Retinal pigment epithelial cell (primary cell): Measurements from ENCODE around the gene KRTAP5-6.

Experiments
- DNase-seq: peaks from one replicate; pipeline ENCODE4 v3.0.0-alpha.2; 2010; ENCODE audit warnings: low read depth
- H3K4me3 ChIP-seq: 2 replicates; pipeline ENCODE4 v1.5.1; 2011; ENCODE audit warnings: mild to moderate bottlenecking, low read length, control low read depth, moderate library complexity
- TF ChIP-seq, protein P1 (sequence below): conservative IDR thresholded peaks from 2 replicates; pipeline ENCODE4 v1.5.1; 2011; ENCODE audit warnings: low read depth, low read length, control low read depth, inconsistent platforms

The KRTAP5-6 gene

DNA sequence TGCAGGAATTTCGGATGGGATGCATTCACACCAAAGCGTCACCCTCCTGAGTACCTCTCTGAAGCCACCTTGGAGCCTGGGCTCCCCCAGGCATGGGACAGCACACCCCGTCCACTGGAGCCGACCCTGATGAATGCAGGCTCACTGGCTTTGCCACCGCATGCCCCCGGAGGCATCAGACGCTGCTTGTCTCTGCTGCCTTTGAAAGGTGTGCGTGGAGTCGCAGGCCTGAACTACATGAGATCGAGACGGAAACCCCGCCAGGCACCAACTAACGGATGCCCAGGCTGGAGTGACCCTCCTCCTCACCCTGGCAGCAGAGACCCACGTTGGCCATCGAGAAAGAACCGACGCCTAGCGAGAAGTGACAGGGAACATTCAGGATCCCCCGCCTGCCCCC lies 45.0 kb upstream of the KRTAP5-6 start:
- H3K4me3 ChIP-seq: no peak overlapping the region
- TF ChIP-seq, protein P1, sequence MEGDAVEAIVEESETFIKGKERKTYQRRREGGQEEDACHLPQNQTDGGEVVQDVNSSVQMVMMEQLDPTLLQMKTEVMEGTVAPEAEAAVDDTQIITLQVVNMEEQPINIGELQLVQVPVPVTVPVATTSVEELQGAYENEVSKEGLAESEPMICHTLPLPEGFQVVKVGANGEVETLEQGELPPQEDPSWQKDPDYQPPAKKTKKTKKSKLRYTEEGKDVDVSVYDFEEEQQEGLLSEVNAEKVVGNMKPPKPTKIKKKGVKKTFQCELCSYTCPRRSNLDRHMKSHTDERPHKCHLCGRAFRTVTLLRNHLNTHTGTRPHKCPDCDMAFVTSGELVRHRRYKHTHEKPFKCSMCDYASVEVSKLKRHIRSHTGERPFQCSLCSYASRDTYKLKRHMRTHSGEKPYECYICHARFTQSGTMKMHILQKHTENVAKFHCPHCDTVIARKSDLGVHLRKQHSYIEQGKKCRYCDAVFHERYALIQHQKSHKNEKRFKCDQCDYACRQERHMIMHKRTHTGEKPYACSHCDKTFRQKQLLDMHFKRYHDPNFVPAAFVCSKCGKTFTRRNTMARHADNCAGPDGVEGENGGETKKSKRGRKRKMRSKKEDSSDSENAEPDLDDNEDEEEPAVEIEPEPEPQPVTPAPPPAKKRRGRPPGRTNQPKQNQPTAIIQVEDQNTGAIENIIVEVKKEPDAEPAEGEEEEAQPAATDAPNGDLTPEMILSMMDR: no peak
- DNase-seq: no peak

DNA sequence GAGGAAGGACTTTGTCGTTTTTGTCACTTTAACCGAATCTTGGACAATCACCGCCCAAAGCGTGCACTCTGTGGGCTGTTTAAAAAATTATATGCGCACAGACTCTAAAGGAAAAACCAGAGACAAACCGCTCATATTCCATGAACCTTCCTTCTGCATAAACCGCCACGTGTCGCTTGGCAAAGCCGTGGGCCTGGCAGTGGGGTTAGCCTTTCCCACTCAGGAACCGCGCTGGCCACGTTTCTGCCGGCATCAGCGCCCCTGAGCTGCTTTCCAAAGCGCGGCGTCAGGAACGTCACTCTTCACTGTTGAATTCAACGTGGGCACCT lies 44.6 kb upstream of the KRTAP5-6 start:
- no peak overlapping the region for H3K4me3 ChIP-seq
- TF ChIP-seq, protein P1: no peak
- no peak for DNase-seq

DNA sequence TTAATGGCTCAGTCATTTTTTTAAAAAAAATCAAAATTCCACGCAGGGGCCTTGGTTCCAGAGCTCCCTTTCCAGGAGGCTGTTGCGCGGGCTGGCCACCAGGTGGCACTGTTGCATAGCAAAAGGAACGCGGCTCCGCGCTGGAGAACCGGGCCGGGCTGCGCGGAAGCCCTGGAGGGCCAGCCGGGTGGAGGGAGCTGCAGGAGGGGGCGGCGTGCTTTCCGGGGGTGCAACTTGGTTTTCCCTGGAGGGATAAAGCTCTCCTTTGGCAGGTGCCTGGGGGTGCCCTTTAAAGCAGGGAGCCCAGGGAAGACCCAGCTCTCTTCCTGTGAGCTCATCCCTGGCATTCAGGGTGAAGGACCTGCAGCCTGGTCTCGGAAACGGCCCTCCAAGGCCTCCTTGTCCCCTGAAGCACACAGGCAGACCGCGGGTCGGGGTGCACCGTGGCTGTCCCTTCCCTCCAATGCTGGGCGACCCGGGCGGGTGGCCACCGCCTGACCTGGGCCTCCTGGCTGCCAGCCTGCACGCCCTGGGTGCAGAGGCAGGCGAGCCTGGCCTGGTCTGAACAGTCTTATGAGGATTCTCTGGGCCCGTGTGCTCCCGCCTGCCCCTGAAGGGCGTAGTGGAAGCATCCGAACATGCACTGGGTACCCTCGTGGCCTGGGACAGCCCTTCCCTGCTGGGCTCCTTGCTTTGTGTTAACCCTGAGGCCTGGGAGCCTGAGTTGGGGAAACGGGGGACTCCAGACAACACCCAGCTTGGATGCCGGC lies 44.0 kb upstream of the KRTAP5-6 start:
- TF ChIP-seq, protein P1: peak; percentile 91
- no peak overlapping the region for H3K4me3 ChIP-seq
- no peak for DNase-seq

DNA sequence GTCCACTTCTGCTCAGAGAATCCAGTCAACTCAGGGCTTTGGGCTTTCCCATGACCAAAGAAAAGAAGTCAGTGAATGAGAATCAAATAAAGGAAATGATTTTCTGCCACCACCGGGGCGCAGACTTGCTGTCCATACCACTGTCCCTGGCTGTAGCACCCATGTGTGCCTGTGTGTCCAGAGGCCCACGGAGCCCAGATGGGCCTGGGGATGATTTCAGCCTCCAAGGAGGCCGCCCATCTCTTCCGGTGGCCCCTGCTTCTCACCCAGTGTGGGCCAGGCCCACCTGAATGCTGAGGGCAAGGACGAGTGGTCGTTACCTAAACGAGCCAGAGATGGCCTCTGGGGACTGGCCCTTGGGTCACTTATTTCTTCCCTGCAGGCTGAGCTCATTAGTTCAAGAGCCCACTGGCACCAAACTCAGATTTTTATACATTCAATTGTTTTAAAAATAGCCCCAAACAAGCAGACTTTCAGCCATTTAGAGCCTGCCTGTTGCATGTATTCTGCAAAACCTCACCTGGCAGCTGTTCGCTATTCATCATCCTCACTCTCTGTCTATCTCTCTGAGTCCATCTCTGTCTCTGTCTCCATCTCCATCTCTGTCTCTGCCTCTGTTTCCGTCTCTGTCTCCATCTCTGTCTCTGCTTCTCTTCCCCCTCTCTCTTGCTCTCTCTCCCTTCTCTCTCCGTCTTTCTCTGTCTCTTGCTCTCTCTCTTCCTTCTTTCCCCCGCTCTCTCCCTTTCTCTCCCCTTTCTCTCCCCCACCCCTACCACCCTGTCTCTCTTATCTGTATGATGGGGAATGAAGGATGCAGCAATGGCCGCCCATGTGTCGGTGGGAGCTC lies 43.2 kb upstream of the KRTAP5-6 start:
- no peak for DNase-seq
- TF ChIP-seq, protein P1: no peak
- no peak overlapping the region for H3K4me3 ChIP-seq

DNA sequence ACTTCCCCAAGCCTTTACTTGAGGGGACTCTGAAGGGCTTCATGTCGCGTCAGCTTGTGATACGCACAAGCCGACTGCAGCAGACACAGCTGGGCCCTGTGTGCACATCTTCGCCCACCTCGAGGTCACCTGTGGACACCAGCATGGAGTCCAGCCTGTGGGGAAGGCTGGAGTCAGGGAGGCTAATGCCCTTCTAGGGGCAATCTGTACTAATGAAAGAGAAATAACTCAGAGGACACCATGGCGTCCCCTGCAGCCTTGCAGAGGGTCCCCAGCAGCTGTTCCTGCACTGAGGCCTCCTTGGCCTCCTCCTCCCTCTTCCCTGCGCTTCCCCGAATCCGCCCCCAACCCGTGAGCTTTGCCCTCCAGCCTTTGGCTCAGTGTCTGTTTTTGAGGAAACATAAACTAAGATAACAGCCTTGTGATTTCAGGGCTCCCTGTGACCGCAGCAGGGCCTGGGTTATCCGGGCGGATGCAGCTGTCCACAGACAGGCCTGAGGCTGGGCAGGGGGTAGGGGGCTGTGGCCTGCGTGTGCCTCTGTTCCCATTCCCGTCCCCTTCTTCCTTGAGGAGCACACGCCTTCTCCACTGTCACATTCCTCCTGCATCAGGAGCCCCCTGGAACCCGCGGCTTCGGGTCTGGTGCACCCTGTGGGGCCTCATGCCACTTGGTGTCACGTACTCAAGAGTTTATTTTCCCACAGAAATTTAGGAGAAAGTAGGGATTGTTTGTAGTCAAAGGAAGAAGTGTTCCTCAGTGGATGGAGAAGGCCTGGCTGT lies 42.4 kb upstream of the KRTAP5-6 start:
- TF ChIP-seq, protein P1: no peak
- DNase-seq: no peak
- H3K4me3 ChIP-seq: no peak overlapping the region

DNA sequence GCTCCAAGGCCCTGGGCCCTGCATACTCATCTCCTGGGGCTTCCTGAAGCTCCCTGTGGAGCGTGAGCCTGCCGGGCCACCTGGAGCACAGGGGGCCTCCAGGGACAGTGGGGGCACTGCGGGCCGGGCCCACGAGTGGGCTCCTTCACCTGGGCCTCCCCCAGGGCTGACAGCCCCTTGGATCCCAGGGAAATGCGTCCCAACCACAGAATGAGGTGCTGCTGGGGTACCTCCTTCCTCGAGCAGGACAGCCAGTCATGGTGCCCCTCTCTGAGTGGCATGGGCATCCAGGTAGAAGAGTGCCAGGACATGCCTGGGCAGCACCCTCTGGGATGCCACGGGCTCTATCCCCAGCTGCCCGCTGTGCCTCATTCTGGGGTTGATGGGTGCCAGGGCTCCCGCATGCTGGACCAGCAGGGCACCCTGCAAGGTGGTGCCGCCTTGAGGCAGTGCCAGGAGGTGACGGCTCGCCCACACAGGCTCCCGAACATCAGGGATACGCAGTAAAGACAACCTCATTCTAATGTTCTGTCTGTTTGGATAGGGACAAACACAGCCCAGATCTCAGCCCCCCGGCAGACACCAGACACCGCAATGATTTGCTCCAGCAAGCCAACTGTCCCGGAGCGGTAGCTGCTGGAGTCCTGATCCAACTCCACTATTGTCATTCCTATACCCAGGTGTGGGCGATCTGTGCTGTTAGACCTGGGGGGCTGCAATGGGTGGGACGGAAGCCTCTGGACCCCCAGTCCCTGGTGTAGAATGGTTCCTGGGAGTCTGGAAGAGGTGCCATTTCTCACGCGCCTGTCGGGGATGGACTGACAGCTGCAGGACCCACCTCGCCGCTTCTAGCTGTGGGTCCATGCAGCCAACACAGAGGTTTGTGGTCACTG lies 41.6 kb upstream of the KRTAP5-6 start:
- no peak overlapping the region for H3K4me3 ChIP-seq
- TF ChIP-seq, protein P1: no peak
- DNase-seq: no peak
